HG03439 (cell line): Measurements from ENCODE around the gene NKAP.

Source experiments
- ATAC-seq: cut with Tn5 transposase; IDR thresholded peaks from one replicate; pipeline ENCODE4 v1.9.1; 2021; ENCODE audit warnings: mild to moderate bottlenecking, moderate library complexity; ENCODE audit not compliant: unreplicated experiment

NKAP gene

DNA sequence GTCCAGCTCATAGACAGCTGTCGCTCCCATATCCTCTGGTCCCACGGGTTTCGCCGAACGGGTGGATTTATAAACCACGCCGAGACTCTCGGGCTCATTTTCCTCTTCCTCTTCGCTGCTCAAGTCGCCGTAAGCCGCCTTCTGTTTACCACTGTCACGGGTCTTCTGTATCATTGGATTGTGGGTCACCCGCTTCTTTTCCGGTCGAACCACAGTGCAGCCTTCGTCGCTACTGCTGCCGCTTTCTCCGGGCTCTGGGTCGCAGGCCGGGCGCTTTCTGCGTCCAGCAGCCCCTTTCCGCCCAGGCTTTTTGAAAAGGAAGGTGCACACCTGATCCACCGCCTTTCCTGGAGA lies 72.3 kb downstream of the NKAP start:
- ATAC-seq, result peak; percentile 36
